ENCODE measurements around the gene SRXN1. TPM values are rescaled to one million over a fixed set of nuclear protein-coding genes. Genes with fewer than 3 reads are reported as not detected.
"Not testable (repeated sequence)": the region's sequence is repeated elsewhere in the genome, so short reads cannot be mapped to it uniquely, and the experiment has no call there.

SRXN1 gene
- total RNA-seq, 1 donor from 2014 or later: 15.4 TPM

DNA sequence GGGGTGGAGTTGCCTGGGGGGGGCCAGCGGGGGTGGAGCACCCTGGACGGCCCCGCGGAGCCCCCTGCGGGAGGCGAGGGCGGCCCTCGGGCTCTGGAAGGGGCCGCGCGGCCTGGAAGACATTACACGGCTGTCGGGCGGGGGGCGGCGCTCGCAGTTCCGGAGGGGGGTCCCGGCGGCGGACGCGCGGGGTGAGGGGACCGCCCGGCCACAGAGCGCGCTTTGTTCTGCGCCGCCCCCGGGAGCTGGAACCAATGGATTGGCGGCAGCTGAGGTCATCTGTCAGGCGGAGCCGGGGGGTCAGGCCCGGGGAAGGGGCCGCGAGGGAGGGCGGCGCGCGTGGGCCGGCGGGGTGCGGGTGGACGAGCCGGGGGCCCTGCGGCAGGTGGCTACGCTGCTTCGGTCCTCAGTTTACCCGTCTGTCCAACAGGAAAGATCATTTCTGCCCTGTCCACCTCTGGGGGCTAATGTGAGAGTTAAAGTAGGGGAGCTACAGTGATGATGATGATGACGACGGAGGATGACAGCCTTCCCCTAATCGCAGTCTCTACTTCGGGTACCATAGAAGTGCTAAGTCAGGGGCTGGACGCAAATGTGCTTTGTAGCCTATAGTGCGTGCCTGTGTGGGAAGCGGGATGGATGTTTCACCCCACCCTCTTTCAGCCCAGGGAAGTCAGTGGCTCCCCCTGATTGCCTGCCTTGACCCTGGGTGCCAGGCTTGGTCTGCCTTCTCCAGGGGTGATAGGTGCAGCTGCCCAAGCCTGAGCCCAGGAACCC lies 10.4 kb downstream of the SRXN1 start:
- ATAC-seq: peak; percentile 59
- peak; percentile 73 for DNase-seq (ENCODE audit: low spot score)
- intact Hi-C loops (cut with DNase I): loop anchor here (10.0 kb wide), 1 partner anchor 78 kb away; no protein-coding TSS in a partner anchor

DNA sequence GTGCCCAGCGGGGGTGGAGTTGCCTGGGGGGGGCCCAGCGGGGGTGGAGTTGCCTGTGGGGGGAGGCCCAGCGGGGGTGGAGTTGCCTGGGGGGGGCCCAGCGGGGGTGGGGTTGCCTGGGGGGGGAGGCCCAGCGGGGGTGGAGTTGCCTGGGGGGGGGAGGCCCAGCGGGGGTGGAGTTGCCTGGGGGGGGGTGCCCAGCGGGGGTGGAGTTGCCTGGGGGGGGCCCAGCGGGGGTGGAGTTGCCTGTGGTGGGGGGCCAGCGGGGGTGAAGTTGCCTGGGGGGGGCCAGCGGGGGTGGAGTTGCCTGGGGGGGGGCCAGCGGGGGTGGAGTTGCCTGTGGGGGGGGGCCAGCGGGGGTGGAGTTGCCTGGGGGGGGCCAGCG lies 11.0 kb downstream of the SRXN1 start:
- intact Hi-C loops (cut with DNase I): loop anchor here (10.0 kb wide), 1 partner anchor 77 kb away; no protein-coding TSS in a partner anchor
- not testable (repeated sequence) for DNase-seq (ENCODE audit: low spot score); ATAC-seq

DNA sequence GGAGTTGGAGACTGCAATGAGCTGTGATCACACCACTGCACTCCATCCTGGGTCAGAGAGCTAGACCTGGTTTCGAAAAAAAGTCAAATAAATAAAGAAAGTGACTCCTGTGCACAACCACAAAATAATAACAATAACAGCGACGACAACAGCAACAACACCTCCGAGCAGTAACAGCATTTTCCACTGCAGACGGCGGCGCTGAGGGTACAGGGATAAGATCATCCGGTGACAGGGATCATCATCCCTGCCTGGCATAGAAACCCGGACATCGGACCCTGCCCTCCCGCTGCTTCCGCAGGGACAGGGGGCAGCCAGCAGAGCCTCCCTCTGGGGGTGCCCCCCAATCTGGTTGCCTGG lies 11.5 kb downstream of the SRXN1 start:
- intact Hi-C loops (cut with DNase I): loop anchor here (10.0 kb wide), 1 partner anchor 77 kb away; no protein-coding TSS in a partner anchor
- ATAC-seq (no peak), DNase-seq (ENCODE audit: low spot score) (no peak)

DNA sequence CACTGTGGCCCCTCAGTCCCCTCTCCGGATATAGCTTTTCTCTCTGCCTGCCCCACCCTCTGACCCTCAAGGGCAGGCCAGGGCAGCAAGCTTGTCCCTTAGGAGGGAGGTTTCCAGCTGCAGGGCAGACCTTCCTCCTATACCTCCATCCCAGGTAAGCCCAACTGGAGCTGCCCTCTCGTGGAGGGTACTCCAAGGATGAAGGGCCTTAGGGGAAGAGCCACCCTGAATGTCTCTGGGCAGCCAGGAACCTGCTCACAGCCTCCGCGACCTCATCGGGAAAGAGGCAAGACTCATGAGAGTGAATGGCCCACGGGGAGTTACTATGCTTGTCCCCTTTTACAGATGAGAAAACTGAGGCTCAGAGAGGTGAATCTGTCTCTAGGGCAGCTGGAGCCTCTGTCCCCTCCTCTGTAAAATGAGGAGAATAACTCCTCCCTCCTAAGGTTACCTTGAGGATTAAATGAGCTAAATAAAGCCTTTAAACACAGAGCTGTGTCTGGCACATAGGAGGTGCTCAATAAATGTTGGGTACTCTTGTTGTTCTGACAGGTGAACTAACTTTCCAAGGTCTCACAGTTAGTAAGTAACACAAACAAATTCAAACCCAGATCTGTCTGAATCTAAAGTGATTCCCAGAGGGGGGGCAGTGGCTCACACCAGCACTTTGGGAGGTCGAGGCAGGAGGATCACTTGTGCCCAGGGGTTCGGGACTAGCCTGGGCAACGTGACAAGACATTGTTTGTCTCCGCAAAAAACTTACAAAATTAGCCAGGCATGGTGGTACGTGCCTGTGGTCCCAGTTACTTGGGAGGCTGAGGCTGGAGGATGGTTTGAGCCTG lies 12.1 kb downstream of the SRXN1 start:
- intact Hi-C loops (cut with DNase I): loop anchor here (10.0 kb wide), 1 partner anchor 76 kb away; no protein-coding TSS in a partner anchor
- no peak for DNase-seq (ENCODE audit: low spot score)
- ATAC-seq: no peak

DNA sequence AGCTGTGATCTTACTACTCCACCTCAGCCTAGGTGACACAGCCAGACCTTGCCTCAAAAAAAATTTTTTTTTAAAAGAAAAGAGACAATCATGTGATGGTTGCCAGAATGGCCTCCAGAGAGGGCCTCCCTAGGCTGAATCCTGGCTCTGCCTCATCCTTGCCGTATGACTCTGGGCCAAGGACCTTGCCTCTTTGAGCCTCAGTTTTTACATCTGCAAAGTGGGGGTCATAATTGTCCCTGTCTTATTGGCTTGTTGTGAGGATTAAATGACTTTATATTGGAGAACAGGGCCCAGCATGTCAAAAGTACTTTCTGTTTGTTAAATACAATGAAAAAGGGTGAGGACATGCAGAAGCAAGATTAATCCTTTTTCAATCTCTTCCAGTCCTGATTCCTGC lies 14.4 kb downstream of the SRXN1 start:
- DNase-seq (ENCODE audit: low spot score) (no peak), ATAC-seq (no peak)
- intact Hi-C loops (cut with DNase I): no loop called here

DNA sequence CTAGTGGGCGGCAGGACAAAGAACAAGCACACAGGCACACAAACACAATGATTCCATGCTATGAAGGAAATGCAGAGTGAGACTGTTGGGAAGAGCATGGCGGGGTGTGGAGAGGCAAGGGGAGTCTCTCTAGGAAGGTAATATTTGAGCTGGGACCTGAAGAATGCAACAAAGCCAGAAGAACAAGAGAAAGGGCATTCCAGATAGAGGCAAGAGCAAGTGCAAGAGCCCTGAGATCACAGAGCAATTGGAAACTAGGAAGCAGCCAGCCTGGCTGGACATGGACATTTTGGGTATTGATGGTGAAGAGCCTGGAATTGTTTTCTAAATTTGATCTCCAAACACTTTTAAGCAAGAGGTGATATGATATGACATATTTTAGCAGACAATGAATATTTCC lies 15.4 kb downstream of the SRXN1 start:
- ATAC-seq: no peak

DNA sequence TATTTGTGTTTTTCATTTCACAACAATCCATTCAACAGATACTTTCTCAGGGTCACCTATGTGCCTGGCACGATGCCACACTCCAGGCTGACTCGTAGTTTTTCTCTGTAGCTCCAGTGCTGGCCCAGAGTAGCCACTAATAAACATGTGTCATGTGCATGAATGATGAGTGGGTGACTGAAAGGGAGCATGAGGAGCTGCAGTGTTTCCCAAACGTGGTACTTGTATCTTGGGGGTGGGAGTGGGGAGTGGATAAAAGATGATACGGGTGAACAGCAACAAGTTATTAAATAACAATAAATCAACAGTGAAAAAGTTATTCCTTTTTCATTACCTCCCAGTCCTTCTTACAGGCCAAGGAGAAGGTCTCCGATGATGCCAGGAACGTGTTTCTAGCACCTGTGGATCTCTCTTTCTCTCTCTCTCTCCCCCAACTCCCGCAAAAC lies 17.1 kb downstream of the SRXN1 start:
- no peak for ATAC-seq
- intact Hi-C loops (cut with DNase I): no loop called here
- DNase-seq (ENCODE audit: low spot score): no peak

More for the DNA sequence above, 15.4 kb downstream of the SRXN1 start:
- intact Hi-C loops (cut with DNase I): no loop called here
- DNase-seq (ENCODE audit: low spot score): no peak

DNA sequence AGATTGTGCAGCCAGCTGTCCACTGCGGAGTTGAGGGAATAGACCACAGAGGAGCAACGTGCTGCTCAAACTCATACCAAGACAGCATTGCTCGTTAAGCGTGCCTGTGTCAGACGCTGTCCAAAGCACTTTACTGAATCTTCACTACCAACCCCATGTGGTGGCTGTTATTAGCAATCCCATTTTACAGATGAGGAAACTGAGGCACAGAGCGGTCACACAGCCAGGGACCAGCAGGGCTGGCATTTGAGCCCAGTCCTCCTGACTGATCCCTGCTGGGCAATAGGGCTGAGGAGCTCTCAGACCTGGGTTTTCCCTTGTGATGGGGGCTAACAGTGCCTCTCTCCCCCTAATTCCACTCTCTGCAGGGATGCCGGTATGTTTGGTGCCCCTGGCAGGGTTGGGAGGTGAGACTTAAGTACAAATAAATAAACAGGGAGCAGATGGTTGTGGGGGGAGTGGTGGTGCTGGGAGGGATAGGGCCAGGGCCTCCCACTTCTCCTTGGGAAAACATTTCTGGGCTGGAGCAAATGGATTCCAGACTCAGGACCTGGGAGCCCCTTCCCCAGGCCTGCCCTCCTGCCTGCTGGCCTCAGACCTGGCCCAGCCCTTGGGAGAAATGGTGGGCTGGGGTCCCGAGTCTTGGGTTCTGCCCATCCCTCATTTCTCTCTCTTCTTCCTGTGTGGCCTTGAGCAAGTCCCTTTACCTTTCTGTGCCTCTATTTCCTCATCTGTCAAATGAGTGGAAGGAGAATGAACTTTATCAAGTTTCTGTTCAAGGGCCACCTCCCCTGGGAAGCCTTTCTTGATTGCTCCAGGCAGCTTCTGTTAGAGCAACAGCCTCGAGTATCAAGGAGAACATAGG lies 17.7 kb downstream of the SRXN1 start:
- intact Hi-C loops (cut with DNase I): no loop called here
- no peak for ATAC-seq

DNA sequence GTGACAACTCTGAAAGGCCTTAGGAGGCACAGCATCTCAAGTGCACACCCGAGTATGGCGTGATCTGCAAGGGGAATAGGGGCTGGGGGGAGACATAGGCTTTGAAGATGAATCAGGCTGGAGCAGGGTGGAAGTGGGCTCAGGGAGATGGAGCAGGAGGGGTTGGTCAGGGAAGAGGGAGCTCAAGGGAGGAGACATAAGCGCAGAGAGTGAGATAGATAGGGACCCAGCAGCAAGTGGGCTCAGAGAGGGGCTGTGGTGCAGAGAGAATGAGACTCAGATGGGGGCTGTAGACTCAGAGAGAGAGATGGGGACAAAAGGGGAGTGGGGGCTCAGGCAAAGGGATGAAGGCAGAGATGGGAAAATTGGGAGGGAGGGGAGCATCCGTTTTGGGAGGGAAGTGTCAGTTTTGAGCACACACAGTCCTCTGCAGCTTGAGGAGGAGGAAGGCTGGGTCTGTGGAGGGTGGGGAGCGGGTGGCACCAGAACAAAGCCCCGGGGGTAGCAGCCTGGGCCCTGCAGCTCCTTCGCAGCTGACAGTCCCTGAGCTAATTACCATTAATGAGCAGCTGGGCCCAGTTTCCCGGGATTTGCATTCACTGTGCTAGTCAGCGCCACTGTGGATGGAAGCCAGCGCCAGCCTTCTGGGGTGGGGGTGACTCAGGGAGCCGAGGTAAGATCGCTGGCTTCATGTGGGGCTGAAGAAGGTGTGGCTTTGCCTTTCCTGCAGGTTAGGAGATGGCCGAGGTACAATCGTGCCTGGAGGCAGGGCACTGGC lies 18.7 kb downstream of the SRXN1 start:
- no peak for ATAC-seq
- no peak for DNase-seq (ENCODE audit: low spot score)
- intact Hi-C loops (cut with DNase I): no loop called here

More for the DNA sequence above, 17.7 kb downstream of the SRXN1 start:
- DNase-seq (ENCODE audit: low spot score): no peak

DNA sequence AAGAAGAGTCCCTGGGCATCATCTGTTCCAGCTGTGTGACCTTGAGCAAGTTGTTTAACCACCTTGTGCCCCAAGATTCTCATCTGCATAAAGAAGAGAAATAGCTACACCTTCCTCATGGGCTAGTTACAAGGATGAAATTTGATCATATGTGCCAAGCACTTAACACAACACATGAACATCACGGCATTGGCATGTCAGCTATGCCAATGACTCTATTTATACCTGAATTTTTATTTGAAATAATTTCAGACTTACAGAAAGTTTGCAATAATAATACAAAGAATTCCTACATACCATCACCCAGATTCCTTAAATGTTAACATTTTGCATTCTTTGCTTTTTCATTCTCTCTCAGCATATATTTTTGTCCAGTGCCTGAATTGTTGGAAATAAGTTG lies 21.9 kb downstream of the SRXN1 start:
- no peak for DNase-seq (ENCODE audit: low spot score)
- intact Hi-C loops (cut with DNase I): no loop called here
- no peak for ATAC-seq

DNA sequence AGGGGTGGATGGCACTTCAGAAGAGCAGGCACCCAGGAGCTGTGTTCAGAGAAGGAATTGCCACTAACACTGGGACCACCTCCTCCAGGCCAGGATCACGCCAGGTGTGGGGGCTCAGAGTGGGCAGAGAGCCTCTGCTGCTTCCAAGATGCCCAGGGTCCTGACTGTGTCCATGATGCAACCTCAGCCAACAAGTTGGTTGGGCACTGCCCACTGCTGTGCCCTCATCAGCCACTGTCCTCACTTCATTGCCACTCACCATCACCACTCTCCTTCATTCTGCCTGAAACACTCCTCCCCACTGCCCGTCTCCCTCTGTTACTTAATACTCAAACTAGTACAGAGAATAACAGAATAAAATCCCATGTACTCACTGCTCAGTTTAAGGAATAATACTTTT lies 26.4 kb downstream of the SRXN1 start:
- DNase-seq (ENCODE audit: low spot score) (no peak), ATAC-seq (no peak)
- intact Hi-C loops (cut with DNase I): no loop called here

DNA sequence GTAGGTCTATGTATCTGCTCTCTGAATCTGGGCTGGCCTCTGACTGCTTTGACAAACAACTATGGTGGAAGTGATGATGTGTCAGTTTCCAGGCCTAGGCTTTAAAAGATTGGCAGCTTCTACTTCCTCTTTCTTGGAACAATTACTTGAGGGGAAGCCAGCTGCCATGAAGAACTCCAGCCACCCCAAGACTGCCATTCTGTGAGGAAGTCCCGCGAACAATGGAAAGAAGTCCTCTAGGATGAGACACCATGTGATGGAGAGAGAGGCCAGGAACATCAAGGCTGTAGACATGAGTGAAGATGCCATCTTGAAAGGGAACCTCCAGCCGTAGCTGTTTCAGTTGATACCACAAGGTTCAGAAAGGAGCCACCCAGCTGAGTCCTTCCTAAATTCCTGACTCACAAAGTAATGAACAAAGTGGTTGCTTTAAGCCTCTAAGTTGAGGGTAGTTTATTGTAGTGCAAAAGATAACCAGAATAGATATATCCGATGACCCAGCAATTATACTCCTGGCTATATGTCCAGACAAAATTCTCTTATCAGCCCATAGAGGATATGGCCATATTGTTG lies 27.6 kb downstream of the SRXN1 start:
- intact Hi-C loops (cut with DNase I): no loop called here
- DNase-seq (ENCODE audit: low spot score): no peak
- ATAC-seq: no peak

DNA sequence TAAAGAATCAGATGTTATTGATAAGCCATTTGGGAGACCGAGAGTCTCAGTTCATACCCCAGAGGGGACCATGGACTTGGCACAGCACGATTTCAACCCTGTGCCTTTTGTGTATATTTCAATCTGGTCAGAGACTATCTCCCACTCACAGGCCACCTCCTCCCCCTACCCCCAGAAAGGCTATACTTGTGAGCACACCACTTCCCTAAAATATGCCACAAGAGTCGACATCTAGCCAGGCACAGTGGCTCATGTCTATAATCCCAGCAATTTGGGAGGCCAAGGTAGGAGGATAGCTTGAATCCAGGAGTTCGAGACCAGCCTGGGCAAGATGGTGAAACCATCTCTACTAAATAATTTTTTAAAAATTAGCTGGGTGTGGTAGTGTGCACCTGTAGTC lies 29.3 kb downstream of the SRXN1 start:
- intact Hi-C loops (cut with DNase I): no loop called here
- no peak for DNase-seq (ENCODE audit: low spot score)
- ATAC-seq: no peak

DNA sequence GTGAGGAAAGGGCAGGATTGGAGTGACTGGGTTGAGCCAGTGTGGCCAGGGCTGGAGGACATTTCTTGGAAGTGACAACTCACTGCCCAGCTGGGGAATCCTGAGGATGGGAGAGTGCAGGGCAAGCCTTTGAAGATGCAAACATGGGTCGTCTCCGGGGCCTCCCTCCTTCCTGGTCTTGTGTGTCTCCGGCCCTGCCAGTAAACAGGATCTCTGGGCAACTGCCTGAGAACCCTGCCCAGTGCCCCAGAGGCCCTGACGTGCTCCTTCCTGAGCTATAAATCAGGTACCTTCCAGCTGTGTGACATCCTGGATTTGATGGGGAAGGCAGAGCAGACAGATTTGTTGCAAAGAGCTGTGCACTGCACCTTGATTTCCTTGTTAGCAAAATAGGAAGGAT lies 30.0 kb downstream of the SRXN1 start:
- intact Hi-C loops (cut with DNase I): no loop called here
- DNase-seq (ENCODE audit: low spot score): no peak
- no peak for ATAC-seq

DNA sequence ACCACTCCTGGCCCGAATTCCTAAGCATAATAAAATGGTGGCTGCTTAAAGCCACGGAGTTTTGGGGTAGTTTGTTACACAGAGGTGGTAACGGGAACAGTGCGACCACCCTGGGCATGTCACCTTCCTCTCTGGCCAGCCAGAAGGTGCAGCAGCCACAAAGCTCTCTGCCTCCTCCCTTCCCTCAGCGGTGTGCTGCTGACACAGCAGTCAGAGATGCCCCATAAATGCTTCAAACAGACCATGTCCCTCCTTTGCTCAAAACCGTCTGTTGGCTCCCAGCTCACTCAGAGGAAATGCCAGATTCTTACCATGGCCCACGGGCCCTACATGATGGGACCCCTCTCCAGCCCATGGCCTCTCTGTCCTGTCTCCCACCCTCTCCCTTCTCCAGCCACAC lies 30.8 kb downstream of the SRXN1 start:
- DNase-seq (ENCODE audit: low spot score) (no peak), ATAC-seq (no peak)
- intact Hi-C loops (cut with DNase I): no loop called here

DNA sequence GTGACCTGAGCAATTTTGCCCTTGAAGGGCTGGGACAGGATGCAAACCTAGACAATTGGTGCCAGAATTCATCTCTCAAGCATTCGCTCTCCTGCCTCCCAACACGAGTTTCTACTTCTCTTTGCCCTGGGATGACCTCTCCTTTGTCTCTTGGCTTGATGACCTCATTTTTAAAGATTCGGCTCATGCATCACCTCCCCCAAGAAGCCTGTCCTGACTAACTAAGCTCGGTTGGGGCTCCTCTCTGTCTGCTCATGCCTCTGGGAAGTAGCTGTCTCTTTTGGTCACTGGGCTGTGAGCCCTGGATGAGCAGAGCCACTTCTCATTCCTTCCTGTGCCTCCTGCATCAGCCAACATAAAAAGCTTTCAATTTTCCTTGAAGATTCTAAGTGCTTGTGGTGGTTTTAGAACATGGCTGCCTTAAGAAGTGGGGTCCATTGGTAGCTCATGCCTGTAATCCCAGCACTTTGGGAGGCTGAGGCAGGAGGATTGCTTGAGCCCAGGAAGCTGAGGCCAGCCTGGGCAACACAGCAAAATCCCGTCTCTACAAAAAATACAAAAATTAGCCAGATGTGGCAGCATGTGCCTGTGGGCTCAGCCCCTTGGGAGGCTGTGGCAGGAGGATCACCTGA lies 31.8 kb downstream of the SRXN1 start:
- no peak for ATAC-seq
- intact Hi-C loops (cut with DNase I): no loop called here
- DNase-seq (ENCODE audit: low spot score): no peak

DNA sequence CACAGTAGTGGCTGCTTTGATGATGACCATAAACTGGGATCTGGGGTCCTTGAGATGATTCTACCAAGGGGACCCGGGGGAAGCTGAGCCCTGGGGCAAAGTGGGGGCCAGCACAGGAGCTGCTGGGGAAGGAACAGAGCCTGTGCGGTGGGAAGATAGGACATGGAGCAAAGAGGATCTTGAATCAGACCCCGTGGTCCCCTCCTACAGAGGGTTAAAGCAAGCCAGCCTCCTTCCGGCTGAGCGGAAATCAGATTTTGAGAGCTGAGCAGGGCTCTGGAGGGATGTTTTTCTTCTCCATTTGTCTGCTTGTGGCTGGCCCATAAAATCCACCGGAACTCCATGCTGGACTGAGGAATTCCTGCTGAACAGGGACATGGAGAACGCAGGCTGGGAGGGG lies 32.8 kb downstream of the SRXN1 start:
- intact Hi-C loops (cut with DNase I): no loop called here
- ATAC-seq: no peak
- no peak for DNase-seq (ENCODE audit: low spot score)

DNA sequence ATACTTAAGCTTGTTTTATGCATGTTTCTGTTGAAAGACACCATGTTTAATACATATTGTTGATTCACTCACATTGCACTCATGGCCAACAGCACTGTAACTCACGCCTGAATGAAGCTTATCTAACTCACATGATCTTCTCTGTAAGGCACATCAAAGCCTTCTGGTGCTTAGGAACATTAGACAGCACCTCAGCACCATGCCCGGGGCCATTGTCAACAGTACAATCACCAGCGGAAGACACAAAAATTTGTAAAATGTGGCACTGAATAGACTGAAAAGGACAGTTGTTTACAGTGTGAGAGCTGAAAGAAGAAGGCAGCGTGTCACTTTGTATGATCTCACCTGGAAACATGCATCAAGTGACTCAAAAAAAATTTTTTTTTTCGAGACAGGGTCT lies 34.0 kb downstream of the SRXN1 start:
- intact Hi-C loops (cut with DNase I): no loop called here
- ATAC-seq (no peak), DNase-seq (ENCODE audit: low spot score) (no peak)
